ENCODE measurements around the gene PNMT. TPM values are rescaled to one million over a fixed set of nuclear protein-coding genes. Genes with fewer than 3 reads are reported as not detected.
A peak's percentile ranks its signal among the peaks of the same experiment; 100 is the strongest.

Gene PNMT
- total RNA-seq, 1 experiment from 2014 or later: 1.1 TPM

GRCh38 chr17:39687101-39687545 is 18.9 kb downstream of the PNMT start:
- Histone ChIP-seq H2AFZ (peak overlapping the region; percentile 92), H3K27ac (peak overlapping the region; percentile 84), H3K4me2 (peak overlapping the region; percentile 95), H3K4me3 (peak overlapping the region; percentile 68), H3K36me3 (ENCODE audit: low read depth) (no peaks in the 10 kb centered on the region), H3K4me1 (replicated peaks; ENCODE audit: insufficient read depth) (peaks cover 26% of the 10 kb centered on the region), H3F3A (ENCODE audit: insufficient read depth, low read depth) (peaks cover 30% of the 10 kb centered on the region), H3K79me2 (ENCODE audit: low read depth) (no peaks in the 10 kb centered on the region), H4K20me1 (ENCODE audit: insufficient read depth) (no peaks in the 10 kb centered on the region), H3K9me2 (ENCODE audit: insufficient read depth) (no peaks in the 10 kb centered on the region), H3K27me3 (ENCODE audit: insufficient read depth, low read depth) (no peaks in the 10 kb centered on the region), H3K9me3 (ENCODE audit: insufficient read depth, low read depth) (no peaks in the 10 kb centered on the region)
- peak in 1 of 2 experiments; percentile 59 for DNase-seq
- ChIA-PET CTCF (no interaction called here), POLR2A (ENCODE audit: unreplicated experiment) (no interaction called here)
- TSS peak; percentile 80 for BruUV-seq (replicated peaks)
- TF ChIP-seq EZH2 (IDR thresholded peaks at IDR 0.05; ENCODE audit: low read depth): no peak
- TF ChIP-seq CTCF (conservative IDR thresholded peaks at IDR 0.05): no peak
- intact Hi-C loops (cut with micrococcal nuclease; ENCODE audit: unreplicated experiment): no loop called here

DNA sequence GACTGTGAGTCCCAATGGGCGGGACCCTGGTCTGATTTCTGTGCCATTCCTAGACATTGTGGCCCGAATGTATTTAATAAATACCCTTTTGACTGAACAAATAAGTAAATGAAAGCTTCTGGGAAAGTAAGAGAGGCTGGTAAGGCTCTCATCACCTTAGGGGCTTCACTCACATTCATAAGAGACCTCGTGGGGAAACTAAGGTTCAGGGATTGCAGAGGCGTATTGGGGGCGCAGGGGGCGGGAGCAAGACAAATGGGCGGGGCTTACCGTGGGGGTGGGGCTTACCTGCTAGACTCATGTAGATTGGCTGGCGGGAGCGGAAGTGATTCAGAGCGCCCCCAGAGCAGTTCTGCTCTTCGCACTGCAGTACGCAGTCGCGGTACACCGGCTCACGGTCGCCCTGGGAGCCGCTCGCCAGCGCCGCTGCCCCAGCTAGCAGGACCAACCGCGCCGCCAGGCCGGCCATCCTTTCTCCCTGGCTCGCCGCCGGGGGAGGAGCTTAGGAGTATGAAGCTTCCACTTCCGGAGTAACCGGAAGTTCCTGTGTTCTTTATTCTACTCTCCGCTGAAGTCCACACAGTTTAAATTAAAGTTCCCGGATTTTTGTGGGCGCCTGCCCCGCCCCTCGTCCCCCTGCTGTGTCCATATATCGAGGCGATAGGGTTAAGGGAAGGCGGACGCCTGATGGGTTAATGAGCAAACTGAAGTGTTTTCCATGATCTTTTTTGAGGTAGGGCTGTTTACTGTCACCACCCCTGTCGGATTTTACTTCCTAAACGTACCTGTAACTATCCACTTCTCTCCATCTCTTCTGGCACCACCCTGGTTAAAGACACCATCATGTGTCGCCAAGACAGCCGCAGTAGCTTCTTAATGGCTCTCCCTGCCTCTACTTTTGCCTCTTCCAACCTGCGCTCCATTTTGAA is 19.6 kb downstream of the PNMT start, which contains the start of gene PGAP3:
Gene PGAP3 (minus strand): TSS at position 512 of the 929 bp plus-strand sequence. CDS start 43 bp downstream, at position 469.
- TSS peak; percentile 84 for BruUV-seq (replicated peaks)

More for the DNA sequence above, 19.6 kb downstream of the PNMT start, which contains the start of gene PGAP3:
- peak within 1 kb of the TSS; percentile 92 for H2AFZ ChIP-seq
- intact Hi-C loops (cut with micrococcal nuclease; ENCODE audit: unreplicated experiment): no loop called here
- peak within 1 kb of the TSS; percentile 68 for H3K4me3 ChIP-seq
- H3K4me2 ChIP-seq: peak within 1 kb of the TSS; percentile 95
- H3F3A ChIP-seq (ENCODE audit: insufficient read depth, low read depth): peaks cover 30% of the 10 kb centered on the region
- H4K20me1 ChIP-seq (ENCODE audit: insufficient read depth): no peaks in the 10 kb centered on the region
- POLR2A ChIA-PET (ENCODE audit: unreplicated experiment): interaction anchor here (0.6 to 0.7 kb wide), 5 partner anchors 12 to 534 kb away, joined by 3 to 7 read pairs (median 3); partner anchors contain the start of gene MED1
- H3K79me2 ChIP-seq (ENCODE audit: low read depth): no peaks in the 10 kb centered on the region
- H3K27ac ChIP-seq: peak within 1 kb of the TSS; percentile 84
- H3K9me3 ChIP-seq (ENCODE audit: insufficient read depth, low read depth): no peaks in the 10 kb centered on the region
- CTCF ChIA-PET: interaction anchor here (0.6 kb wide), 2 partner anchors 144 to 367 kb away, joined by 5 to 15 read pairs; partner anchors contain the start of gene MED24
- no peaks in the 10 kb centered on the region for H3K27me3 ChIP-seq (ENCODE audit: insufficient read depth, low read depth)
- H3K9me2 ChIP-seq (ENCODE audit: insufficient read depth): no peaks in the 10 kb centered on the region
- DNase-seq: peak; percentile 82 to 86
- no peaks in the 10 kb centered on the region for H3K36me3 ChIP-seq (ENCODE audit: low read depth)
- no peak for TF ChIP-seq EZH2 (IDR thresholded peaks at IDR 0.05; ENCODE audit: low read depth)
- TF ChIP-seq CTCF (conservative IDR thresholded peaks at IDR 0.05): no peak
- H3K4me1 ChIP-seq (replicated peaks; ENCODE audit: insufficient read depth): peaks cover 26% of the 10 kb centered on the region
